GM23338 (cell line): ENCODE results near the gene BCR.

Source experiments
- CREB1 ChIP-seq: fragments of 250-450 bp; sonication (Bioruptor Pico); IDR thresholded peaks from 2 replicates; pipeline ENCODE4 v1.5.0; 2020; ENCODE audit warnings: low read depth, mild to moderate bottlenecking, moderate library complexity
- CTCF ChIP-seq, 2 experiments: fragments of 200-600 bp in 1 of 2; sonication (generic) in 1 of 2; conservative IDR thresholded peaks; 2 replicates each; pipeline versions ENCODE4 v1.5.1 to v1.6.1; 2016 to 2017; ENCODE audit warnings: antibody characterized with exemption in 2 of 2, low read depth in 2 of 2, mild to moderate bottlenecking in 2 of 2, moderate library complexity in 1 of 2
- EZH2 ChIP-seq: fragments of 200-600 bp; sonication (generic); IDR thresholded peaks from one replicate; pipeline ENCODE4 v1.8.0; 2017; ENCODE audit warnings: antibody characterized with exemption, mild to moderate bottlenecking, low read depth; ENCODE audit not compliant: unreplicated experiment
- JUNB ChIP-seq: IDR thresholded peaks from one replicate; pipeline ENCODE4 v1.6.1; 2016; ENCODE audit warnings: antibody characterized with exemption; ENCODE audit not compliant: unreplicated experiment
- POLR2AphosphoS5 ChIP-seq: IDR thresholded peaks from 2 replicates; pipeline ENCODE4 v1.6.1; 2016; ENCODE audit warnings: antibody characterized with exemption, low read depth
- REST ChIP-seq: IDR thresholded peaks from one replicate; pipeline ENCODE4 v1.6.1; 2018; ENCODE audit warnings: antibody characterized with exemption; ENCODE audit not compliant: unreplicated experiment
- ZNF114 ChIP-seq: fragments of 250-450 bp; sonication (Bioruptor Pico); IDR thresholded peaks from 2 replicates; pipeline ENCODE4 v1.5.0; 2020; ENCODE audit warnings: mild to moderate bottlenecking, moderate library complexity

GRCh38 chr22:23365961-23366360 lies 185.7 kb downstream of the BCR start:
- TF ChIP-seq REST (no peak), CTCF (conservative IDR thresholded peaks at IDR 0.05; ENCODE audit: low read depth in 2 of 2) (no peak), EZH2 (no peak), POLR2AphosphoS5 (no peak), JUNB (no peak), CREB1 (CRISPR knock-in tag) (no peak), ZNF114 (CRISPR knock-in tag) (no peak)
